GM19324 (cell line): Measurements from ENCODE around the gene PLPPR5.

Experiments
- ATAC-seq: cut with Tn5 transposase; IDR thresholded peaks from one replicate; pipeline ENCODE4 v1.9.1; 2021; ENCODE audit warnings: mild to moderate bottlenecking, moderate library complexity; ENCODE audit not compliant: unreplicated experiment, low FRiP score

The PLPPR5 gene

GRCh38 chr1:98870959-98871903 is 133.4 kb downstream of the PLPPR5 start:
- peak; percentile 93 for ATAC-seq

GRCh38 chr1:98865796-98866195 is 138.9 kb downstream of the PLPPR5 start:
- ATAC-seq, result no peak

GRCh38 chr1:98860329-98860728 is 144.3 kb downstream of the PLPPR5 start:
- ATAC-seq, result peak; percentile 74

GRCh38 chr1:98854137-98854536 is 150.5 kb downstream of the PLPPR5 start:
- no peak for ATAC-seq

- no peak for ATAC-seq
Measured at GRCh38 chr1:98849969-98850636, 154.6 kb downstream of the PLPPR5 start.

GRCh38 chr1:98842241-98842640 is 162.4 kb downstream of the PLPPR5 start:
- ATAC-seq, result no peak
